ENCODE data around the gene NNT.

The NNT gene

DNA sequence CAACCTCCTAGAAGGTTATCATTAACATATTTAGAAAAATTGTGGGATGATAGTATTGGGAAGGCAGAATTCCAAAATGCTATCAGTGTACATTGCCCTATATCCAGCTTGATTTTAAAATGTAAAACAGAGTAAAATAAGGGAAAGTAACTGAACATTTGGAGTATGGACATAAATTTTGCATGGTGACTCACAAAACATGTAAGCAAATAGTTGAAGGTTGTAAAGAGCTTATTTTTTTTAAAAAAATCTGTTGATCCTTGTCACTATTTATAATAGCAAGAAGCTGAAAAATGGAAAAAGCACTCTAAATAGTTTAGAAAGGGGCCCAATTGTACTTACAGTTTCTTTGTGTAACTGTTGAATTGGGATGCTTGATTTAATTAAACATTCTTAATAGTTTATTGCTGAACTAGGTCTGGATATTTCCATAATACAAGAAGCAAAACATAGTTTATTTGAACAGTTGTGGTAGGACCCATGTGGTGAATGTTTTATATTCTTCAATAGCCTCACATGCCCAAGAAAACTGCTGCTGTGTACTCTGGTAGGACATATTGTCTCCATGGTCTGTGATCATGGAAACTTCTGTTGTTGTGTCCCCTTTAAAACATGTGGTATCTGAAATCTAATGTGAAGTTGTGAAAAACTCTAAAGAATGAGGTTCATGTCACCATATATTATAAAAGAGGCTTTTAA lies 82.4 kb downstream of the NNT start:
- Histone ChIP-seq H3K27me3 (ENCODE audit: insufficient read depth, low read length) (no peaks in the 10 kb centered on the region), H2AFZ (ENCODE audit: insufficient read depth, low read length, poor library complexity) (no peak overlapping the region), H3K23ac (ENCODE audit: low read length) (no peak overlapping the region), H3K79me2 (ENCODE audit: control insufficient read depth, insufficient read depth, low read length, poor library complexity) (no peaks in the 10 kb centered on the region), H3K79me1 (ENCODE audit: low read length) (no peaks in the 10 kb centered on the region), H3K4me1 (ENCODE audit: control insufficient read depth in 1 of 2, insufficient read depth in 2 of 2, low read length in 2 of 2) (no peaks in the 10 kb centered on the region), H3K18ac (ENCODE audit: low read length) (no peak overlapping the region), H2BK5ac (ENCODE audit: low read depth, low read length, poor library complexity) (no peak overlapping the region), H4K91ac (ENCODE audit: low read depth, low read length) (no peak overlapping the region), H2BK120ac (ENCODE audit: insufficient read depth, low read length, poor library complexity) (no peak overlapping the region), H4K8ac (ENCODE audit: low read depth, low read length) (no peak overlapping the region), H4K12ac (ENCODE audit: low read depth, low read length) (no peak overlapping the region), H3K4me3 (ENCODE audit: low read depth, low read length) (no peak overlapping the region), H2AK5ac (ENCODE audit: low read length) (no peak overlapping the region), H3K4me2 (ENCODE audit: low read length) (no peak overlapping the region), H3K4ac (ENCODE audit: low read depth, low read length) (no peak overlapping the region), H3K14ac (ENCODE audit: low read length) (no peak overlapping the region), H2BK12ac (ENCODE audit: low read length) (no peak overlapping the region), H3K27ac (ENCODE audit: low read depth, low read length) (no peak overlapping the region), H3K36me3 (ENCODE audit: control insufficient read depth in 1 of 2, insufficient read depth in 2 of 2, low read length in 2 of 2) (peaks cover 0 to 3% of the 10 kb centered on the region in 2 experiments), H3K9me3 (ENCODE audit: insufficient read depth, low read depth, low read length) (no peaks in the 10 kb centered on the region), H3K9ac (ENCODE audit: low read length) (no peak overlapping the region)
- DNase-seq, result no peak

- H3K4me1 ChIP-seq (ENCODE audit: control insufficient read depth in 1 of 2, insufficient read depth in 2 of 2, low read length in 2 of 2), result no peaks in the 10 kb centered on the region
- no peak overlapping the region for H3K4ac ChIP-seq (ENCODE audit: low read depth, low read length)
- no peaks in the 10 kb centered on the region for H3K27me3 ChIP-seq (ENCODE audit: insufficient read depth, low read length)
- no peak overlapping the region for H2BK5ac ChIP-seq (ENCODE audit: low read depth, low read length, poor library complexity)
- no peak overlapping the region for H2BK12ac ChIP-seq (ENCODE audit: low read length)
- H2AFZ ChIP-seq (ENCODE audit: insufficient read depth, low read length, poor library complexity), result no peak overlapping the region
- no peaks in the 10 kb centered on the region for H3K79me1 ChIP-seq (ENCODE audit: low read length)
- H2AK5ac ChIP-seq (ENCODE audit: low read length), result no peak overlapping the region
- H3K4me3 ChIP-seq (ENCODE audit: low read depth, low read length), result no peak overlapping the region
- H3K23ac ChIP-seq (ENCODE audit: low read length), result no peak overlapping the region
- H2BK120ac ChIP-seq (ENCODE audit: insufficient read depth, low read length, poor library complexity), result no peak overlapping the region
- no peak overlapping the region for H4K8ac ChIP-seq (ENCODE audit: low read depth, low read length)
- H3K18ac ChIP-seq (ENCODE audit: low read length), result no peak overlapping the region
- H3K36me3 ChIP-seq (ENCODE audit: control insufficient read depth in 1 of 2, insufficient read depth in 2 of 2, low read length in 2 of 2), result peaks cover 0 to under 1% of the 10 kb centered on the region in 2 experiments
- no peak overlapping the region for H4K91ac ChIP-seq (ENCODE audit: low read depth, low read length)
- H3K9ac ChIP-seq (ENCODE audit: low read length), result no peak overlapping the region
- H3K9me3 ChIP-seq (ENCODE audit: insufficient read depth, low read depth, low read length), result no peaks in the 10 kb centered on the region
- no peak overlapping the region for H4K12ac ChIP-seq (ENCODE audit: low read depth, low read length)
- WGBS (ENCODE audit: extremely low coverage, insufficient coverage, insufficient read length), result no CpG with 5 or more reads among the region's 3 CpGs
- no peak for DNase-seq
- no peak overlapping the region for H3K14ac ChIP-seq (ENCODE audit: low read length)
- H3K27ac ChIP-seq (ENCODE audit: low read depth, low read length), result no peak overlapping the region
- no peaks in the 10 kb centered on the region for H3K79me2 ChIP-seq (ENCODE audit: control insufficient read depth, insufficient read depth, low read length, poor library complexity)
- no peak overlapping the region for H3K4me2 ChIP-seq (ENCODE audit: low read length)
Observed at GRCh38 chr5:43687275-43687674, 84.3 kb downstream of the NNT start.

- Histone ChIP-seq H3K9ac (ENCODE audit: low read length) (no peak overlapping the region), H3K18ac (ENCODE audit: low read length) (no peak overlapping the region), H2BK120ac (ENCODE audit: insufficient read depth, low read length, poor library complexity) (no peak overlapping the region), H3K9me3 (ENCODE audit: insufficient read depth, low read depth, low read length) (peaks cover 1% of the 10 kb centered on the region), H2BK5ac (ENCODE audit: low read depth, low read length, poor library complexity) (no peak overlapping the region), H3K14ac (ENCODE audit: low read length) (no peak overlapping the region), H2AFZ (ENCODE audit: insufficient read depth, low read length, poor library complexity) (no peak overlapping the region), H4K8ac (ENCODE audit: low read depth, low read length) (no peak overlapping the region), H3K27me3 (ENCODE audit: insufficient read depth, low read length) (no peaks in the 10 kb centered on the region), H3K4me1 (ENCODE audit: control insufficient read depth in 1 of 2, insufficient read depth in 2 of 2, low read length in 2 of 2) (no peaks in the 10 kb centered on the region), H3K36me3 (ENCODE audit: control insufficient read depth in 1 of 2, insufficient read depth in 2 of 2, low read length in 2 of 2) (peaks cover 2 to 4% of the 10 kb centered on the region in 2 experiments), H4K91ac (ENCODE audit: low read depth, low read length) (no peak overlapping the region), H3K4me3 (ENCODE audit: low read depth, low read length) (no peak overlapping the region), H2BK12ac (ENCODE audit: low read length) (no peak overlapping the region), H3K4ac (ENCODE audit: low read depth, low read length) (no peak overlapping the region), H3K27ac (ENCODE audit: low read depth, low read length) (no peak overlapping the region), H2AK5ac (ENCODE audit: low read length) (no peak overlapping the region), H3K79me2 (ENCODE audit: control insufficient read depth, insufficient read depth, low read length, poor library complexity) (no peaks in the 10 kb centered on the region), H3K79me1 (ENCODE audit: low read length) (no peaks in the 10 kb centered on the region), H3K4me2 (ENCODE audit: low read length) (no peak overlapping the region), H3K23ac (ENCODE audit: low read length) (no peak overlapping the region), H4K12ac (ENCODE audit: low read depth, low read length) (no peak overlapping the region)
- DNase-seq, result no peak
- WGBS (ENCODE audit: extremely low coverage, insufficient coverage, insufficient read length), result no CpG with 5 or more reads among the region's 4 CpGs
Observed at GRCh38 chr5:43691275-43691674, 88.3 kb downstream of the NNT start.

- no peaks in the 10 kb centered on the region for H3K27me3 ChIP-seq (ENCODE audit: insufficient read depth, low read length)
- no peak overlapping the region for H3K9ac ChIP-seq (ENCODE audit: low read length)
- H3K18ac ChIP-seq (ENCODE audit: low read length), result no peak overlapping the region
- no peak overlapping the region for H4K8ac ChIP-seq (ENCODE audit: low read depth, low read length)
- H3K4me1 ChIP-seq (ENCODE audit: control insufficient read depth in 1 of 2, insufficient read depth in 2 of 2, low read length in 2 of 2), result no peaks in the 10 kb centered on the region
- no peak overlapping the region for H4K12ac ChIP-seq (ENCODE audit: low read depth, low read length)
- H3K79me1 ChIP-seq (ENCODE audit: low read length), result no peaks in the 10 kb centered on the region
- no peak overlapping the region for H2AFZ ChIP-seq (ENCODE audit: insufficient read depth, low read length, poor library complexity)
- H2BK12ac ChIP-seq (ENCODE audit: low read length), result no peak overlapping the region
- no peaks in the 10 kb centered on the region for H3K79me2 ChIP-seq (ENCODE audit: control insufficient read depth, insufficient read depth, low read length, poor library complexity)
- no peak overlapping the region for H4K91ac ChIP-seq (ENCODE audit: low read depth, low read length)
- no peak for DNase-seq
- no peak overlapping the region for H3K14ac ChIP-seq (ENCODE audit: low read length)
- no peak overlapping the region for H3K4me2 ChIP-seq (ENCODE audit: low read length)
- H2BK120ac ChIP-seq (ENCODE audit: insufficient read depth, low read length, poor library complexity), result no peak overlapping the region
- no peak overlapping the region for H3K4ac ChIP-seq (ENCODE audit: low read depth, low read length)
- no peak overlapping the region for H2AK5ac ChIP-seq (ENCODE audit: low read length)
- no peak overlapping the region for H3K4me3 ChIP-seq (ENCODE audit: low read depth, low read length)
- no CpG with 5 or more reads among the region's 1 CpG for WGBS (ENCODE audit: extremely low coverage, insufficient coverage, insufficient read length)
- H2BK5ac ChIP-seq (ENCODE audit: low read depth, low read length, poor library complexity), result no peak overlapping the region
- no peak overlapping the region for H3K27ac ChIP-seq (ENCODE audit: low read depth, low read length)
- H3K9me3 ChIP-seq (ENCODE audit: insufficient read depth, low read depth, low read length), result peaks cover 4% of the 10 kb centered on the region
- H3K36me3 ChIP-seq (ENCODE audit: control insufficient read depth in 1 of 2, insufficient read depth in 2 of 2, low read length in 2 of 2), result peaks cover 2 to 4% of the 10 kb centered on the region in 2 experiments
- no peak overlapping the region for H3K23ac ChIP-seq (ENCODE audit: low read length)
Observed at GRCh38 chr5:43691893-43692292, 88.9 kb downstream of the NNT start.

Measured in trophoblast cell (in vitro differentiated cells and primary cell).